Activated T-cell treated with anti-CD3 and anti-CD28 coated beads, Interleukin-2, amount 50 U/mL, for 1 hour (primary cell): ENCODE data around the gene ANLN.
"Not testable (repeated sequence)": the region's sequence is repeated elsewhere in the genome, so short reads cannot be mapped to it uniquely, and the experiment has no call there.

ENCODE experiments used
- DNase-seq: peaks from one replicate; pipeline ENCODE4 v3.0.0-alpha.2; 2020

ANLN gene

DNA sequence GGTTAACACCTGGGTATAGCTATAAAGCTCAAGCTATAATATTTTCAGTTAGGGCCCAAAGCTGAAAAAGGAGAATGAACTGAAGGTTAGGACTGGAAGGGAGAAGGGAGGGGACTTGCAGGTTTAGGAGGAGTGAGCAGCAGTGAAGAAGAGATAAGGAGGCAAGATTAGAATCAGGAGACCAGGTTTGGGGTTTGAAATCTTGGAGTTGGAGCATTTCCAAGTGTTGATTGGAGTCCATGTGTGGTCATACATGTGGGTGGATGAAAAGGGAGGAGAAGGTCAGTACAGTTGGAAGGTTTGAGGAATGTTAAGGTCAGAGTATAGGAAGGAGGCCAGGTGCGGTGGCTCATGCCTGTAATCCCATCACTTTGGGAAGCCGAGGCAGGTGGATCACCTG is 8.6 kb upstream of the ANLN start:
- DNase-seq: no peak

- not testable (repeated sequence) for DNase-seq
Measured at GRCh38 chr7:36383284-36383683, 6.4 kb upstream of the ANLN start.

- not testable (repeated sequence) for DNase-seq
Measured at GRCh38 chr7:36385646-36386045, 4.0 kb upstream of the ANLN start.

- no peak for DNase-seq
Measured at GRCh38 chr7:36387435-36388231, 2.0 kb upstream of the ANLN start.

DNA sequence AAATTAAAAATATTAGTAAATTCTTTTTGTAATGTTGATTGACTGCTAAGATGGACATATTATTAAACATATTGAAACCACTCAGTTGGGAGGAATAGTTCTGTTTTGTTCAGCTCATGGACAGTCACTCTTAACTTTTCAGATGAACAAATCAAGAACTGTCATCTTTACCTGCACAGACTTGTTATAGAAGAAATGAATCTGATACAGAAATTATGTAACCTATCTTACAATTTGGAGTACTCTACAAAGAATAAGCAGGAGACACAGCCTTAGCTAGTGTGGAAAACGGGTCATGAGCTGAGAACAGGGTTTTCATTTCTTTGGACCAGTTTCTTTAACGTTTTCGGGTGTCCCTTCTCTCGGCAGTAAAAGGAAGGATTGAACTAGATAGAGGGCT is 1.2 kb upstream of the ANLN start:
- no peak for DNase-seq

GRCh38 chr7:36390199-36391090 is 783 bp downstream of the ANLN start:
- peak; percentile 37 for DNase-seq

DNA sequence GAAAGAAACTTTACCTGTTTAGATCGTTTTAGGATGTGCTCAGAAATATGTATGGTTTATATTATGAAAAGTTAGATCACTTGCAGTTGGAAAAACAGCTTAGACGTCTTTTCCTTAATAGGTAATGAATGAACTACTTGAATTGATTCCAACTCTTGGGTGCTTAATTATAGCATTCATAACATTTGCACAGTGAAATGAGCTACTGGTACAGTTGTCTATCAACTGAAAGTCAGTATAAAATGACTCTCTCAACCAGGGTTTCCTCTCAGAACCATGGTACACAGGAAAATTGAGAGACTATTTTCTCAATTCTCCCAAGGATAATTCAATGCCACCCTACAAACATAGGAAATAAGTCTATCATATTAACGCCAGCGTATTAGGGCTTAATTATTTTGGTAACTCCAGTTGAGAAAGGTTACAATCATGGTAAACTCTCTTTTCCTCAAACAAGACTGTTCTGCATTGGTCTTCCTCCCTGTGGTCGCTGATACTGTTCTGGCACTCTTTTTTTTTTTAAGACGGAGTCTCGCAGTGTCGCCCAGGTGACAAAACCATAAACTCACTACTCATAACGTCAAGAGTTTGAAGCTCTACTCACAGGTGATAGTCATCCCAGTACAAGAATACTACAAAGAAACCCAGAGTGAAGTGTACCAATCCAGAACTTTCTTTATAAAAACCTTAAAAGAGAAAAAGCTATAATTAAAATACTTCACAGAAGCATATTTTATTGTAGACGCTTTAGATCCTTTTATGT is 2.0 kb downstream of the ANLN start:
- DNase-seq: no peak

DNA sequence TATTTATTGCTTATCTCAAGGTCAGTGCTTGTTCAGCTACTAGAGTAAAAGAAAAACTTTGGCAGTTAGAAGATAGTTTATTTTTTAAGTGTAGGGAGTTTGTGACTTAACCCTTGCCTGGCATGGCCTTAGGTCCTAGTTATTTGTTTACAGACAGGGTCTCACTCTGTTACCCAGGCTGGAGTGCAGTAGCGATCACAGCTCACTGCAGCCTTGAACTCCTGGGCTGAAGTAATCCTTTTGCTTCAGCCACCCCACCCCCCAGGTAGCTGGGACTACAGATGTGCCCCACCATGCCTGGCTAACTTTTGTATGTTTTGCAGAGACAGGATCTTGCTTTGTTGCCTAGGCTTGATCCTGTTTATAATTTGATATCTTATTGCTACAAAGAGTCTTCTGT is 4.2 kb downstream of the ANLN start:
- DNase-seq: no peak

DNA sequence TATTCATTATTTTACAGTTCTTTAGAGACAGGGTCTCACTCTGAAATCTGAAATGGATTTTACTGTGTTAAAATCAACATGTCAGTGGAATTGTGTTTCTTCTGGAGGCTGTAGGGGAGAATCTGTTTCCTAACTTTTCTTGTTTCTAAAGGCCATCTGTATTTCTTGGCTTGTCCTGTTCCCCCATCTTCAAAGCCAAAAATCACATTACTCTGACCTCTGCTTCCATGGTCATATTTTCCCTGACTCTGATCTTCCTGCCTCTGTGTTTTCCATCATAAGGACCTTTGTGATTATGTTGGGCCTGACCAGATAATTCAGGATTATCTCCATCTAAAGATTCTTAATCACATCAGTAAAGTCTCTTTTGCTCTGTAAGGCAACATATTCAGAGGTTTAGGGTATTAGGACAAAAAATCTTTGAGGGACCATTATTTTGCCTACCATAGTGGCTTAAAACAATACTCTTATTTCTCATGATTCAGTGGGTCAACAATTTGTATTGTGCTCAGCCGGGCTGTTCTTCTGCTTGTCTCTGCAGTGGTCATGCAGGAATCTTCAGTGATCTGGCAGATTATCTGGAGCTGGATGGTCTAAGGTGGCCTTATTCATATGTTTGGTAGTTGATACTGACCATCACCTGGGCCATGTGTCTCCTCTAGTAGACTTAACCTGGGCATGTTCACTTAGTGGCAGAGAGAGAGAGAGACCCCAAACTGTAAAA is 5.7 kb downstream of the ANLN start:
- DNase-seq: no peak

- no peak for DNase-seq
Measured at GRCh38 chr7:36396150-36396549, 6.5 kb downstream of the ANLN start.

- no peak for DNase-seq
Measured at GRCh38 chr7:36400036-36400435, 10.4 kb downstream of the ANLN start.

DNA sequence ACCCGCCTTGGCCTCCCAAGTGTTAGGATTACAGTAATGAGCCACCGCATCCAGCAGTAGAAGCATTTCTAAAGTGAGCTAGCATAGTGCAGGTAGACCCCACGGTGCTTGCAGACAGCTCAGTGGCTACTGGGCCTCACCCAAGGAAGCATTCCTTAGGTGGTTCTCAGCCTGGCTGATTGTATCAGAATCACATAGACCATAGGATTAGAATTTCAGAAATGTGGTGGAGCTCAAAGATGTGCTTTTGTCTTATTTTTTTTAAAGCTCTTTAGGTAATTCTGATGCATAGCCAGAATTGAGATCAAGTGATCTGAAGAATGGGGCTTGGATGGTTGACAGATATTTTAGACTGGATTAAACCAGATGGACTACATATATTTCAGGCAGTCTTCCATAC is 10.9 kb downstream of the ANLN start:
- DNase-seq: no peak

- DNase-seq: no peak
Measured at GRCh38 chr7:36403452-36403851, 13.8 kb downstream of the ANLN start.

GRCh38 chr7:36404639-36405408 is 15.2 kb downstream of the ANLN start:
- DNase-seq: no peak

GRCh38 chr7:36405409-36405803 is 15.7 kb downstream of the ANLN start:
- no peak for DNase-seq

- no peak for DNase-seq
Measured at GRCh38 chr7:36406156-36406555, 16.5 kb downstream of the ANLN start.

GRCh38 chr7:36407636-36408550 is 18.2 kb downstream of the ANLN start:
- DNase-seq: no peak

GRCh38 chr7:36408589-36408988 is 18.9 kb downstream of the ANLN start:
- no peak for DNase-seq

GRCh38 chr7:36409180-36409579 is 19.5 kb downstream of the ANLN start:
- DNase-seq: no peak

- no peak for DNase-seq
Measured at GRCh38 chr7:36415144-36415543, 25.5 kb downstream of the ANLN start.

- DNase-seq: no peak
Measured at GRCh38 chr7:36416251-36416650, 26.6 kb downstream of the ANLN start.
